Left ventricle myocardium inferior (tissue), 1 donor: ENCODE measurements around the gene RHCE. TPM values are rescaled to one million over a fixed set of nuclear protein-coding genes. Genes with fewer than 3 reads are reported as not detected.

ENCODE experiments used
- DNase-seq: peaks from one replicate; pipeline ENCODE4 v3.0.0-alpha.2; 2020
- H3K27ac ChIP-seq: fragments of 200-600 bp; replicated peaks from 2 replicates; pipeline ENCODE4 v1.8.0; 2021
- H3K27me3 ChIP-seq: fragments of 200-600 bp; 2 replicates; pipeline ENCODE4 v1.8.0; 2021; ENCODE audit warnings: low read depth
- H3K36me3 ChIP-seq: fragments of 200-600 bp; 2 replicates; pipeline ENCODE4 v1.8.0; 2021
- H3K4me1 ChIP-seq: fragments of 200-600 bp; 2 replicates; pipeline ENCODE4 v1.8.0; 2021
- H3K4me3 ChIP-seq: fragments of 200-600 bp; 2 replicates; pipeline ENCODE4 v1.8.0; 2021; ENCODE audit warnings: mild to moderate bottlenecking, moderate library complexity
- H3K9me3 ChIP-seq: fragments of 200-600 bp; replicated peaks from 2 replicates; pipeline ENCODE4 v1.8.0; 2021
- intact Hi-C: fragments of 100-400 bp; cut with micrococcal nuclease; formaldehyde crosslinking; loops from one replicate; pipeline ENCODE4 v1.11.0; 2022
- total RNA-seq: library from RNA; stranded (reverse); fragmentation: NEBNext Ultra II Directional; extraction: Animal tissue kit (Norgen Biotek cat#: 25700); gene quantifications from one replicate; pipeline ENCODE4 v1.2.1, GENCODE V29; 2021
- TF ChIP-seq, protein P1 (sequence below): fragments of 200-600 bp; IDR thresholded peaks from 2 replicates; pipeline ENCODE4 v1.8.0; 2021; ENCODE audit warnings: antibody characterized with exemption, mild to moderate bottlenecking, borderline replicate concordance
- donor health status: DM: no; HTN: yes; CAD: no; lungs with severe emphysema.

RHCE gene
- total RNA-seq, 1 donor from 2014 or later: 1.0 TPM

DNA sequence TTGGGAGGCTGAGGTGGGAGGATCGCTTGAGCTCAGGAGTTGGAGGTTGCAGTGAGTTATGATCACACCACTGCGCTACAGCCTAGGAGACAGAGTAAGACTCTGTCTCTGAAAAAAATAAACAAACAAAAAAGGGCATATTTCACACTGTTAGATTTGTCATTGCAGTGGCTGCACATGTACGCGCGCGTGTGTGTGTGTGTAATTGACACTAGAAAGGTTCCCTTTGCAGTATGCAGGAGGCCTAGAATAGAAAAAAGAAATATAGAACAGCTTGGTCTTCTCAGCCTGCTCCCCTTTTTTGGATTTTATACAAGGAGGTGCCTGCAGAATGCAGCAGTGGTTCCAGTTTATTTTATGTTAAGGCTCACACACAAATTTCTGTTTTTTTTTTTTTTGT, 18.7 kb upstream of the RHCE start:
- intact Hi-C loops: no loop called here

DNA sequence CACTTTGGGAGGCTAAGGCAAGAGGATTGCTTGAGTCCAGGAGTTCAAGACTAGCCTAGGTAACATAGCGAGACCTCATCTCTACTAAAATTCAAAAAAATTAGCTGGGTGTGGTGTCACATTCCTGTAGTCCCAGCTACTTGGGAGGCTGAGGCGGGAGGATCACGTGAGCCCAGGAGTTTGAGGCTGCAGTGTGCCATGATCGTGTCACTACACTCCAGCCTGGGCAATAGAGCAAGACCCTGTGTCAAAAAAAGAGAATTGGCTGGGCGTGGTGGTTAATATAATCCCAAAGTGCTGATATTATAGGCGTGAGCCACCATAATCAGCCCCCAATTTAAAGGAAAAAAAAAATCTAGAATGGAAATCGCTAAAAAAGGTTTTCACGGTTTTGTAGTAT, 17.0 kb upstream of the RHCE start:
- Histone ChIP-seq H3K4me3 (no peak overlapping the region), H3K36me3 (no peaks in the 10 kb centered on the region), H3K4me1 (peaks cover 64% of the 10 kb centered on the region), H3K27ac (no peak overlapping the region), H3K27me3 (no peaks in the 10 kb centered on the region), H3K9me3 (no peaks in the 10 kb centered on the region)
- intact Hi-C loops: no loop called here
- TF ChIP-seq, protein P1, sequence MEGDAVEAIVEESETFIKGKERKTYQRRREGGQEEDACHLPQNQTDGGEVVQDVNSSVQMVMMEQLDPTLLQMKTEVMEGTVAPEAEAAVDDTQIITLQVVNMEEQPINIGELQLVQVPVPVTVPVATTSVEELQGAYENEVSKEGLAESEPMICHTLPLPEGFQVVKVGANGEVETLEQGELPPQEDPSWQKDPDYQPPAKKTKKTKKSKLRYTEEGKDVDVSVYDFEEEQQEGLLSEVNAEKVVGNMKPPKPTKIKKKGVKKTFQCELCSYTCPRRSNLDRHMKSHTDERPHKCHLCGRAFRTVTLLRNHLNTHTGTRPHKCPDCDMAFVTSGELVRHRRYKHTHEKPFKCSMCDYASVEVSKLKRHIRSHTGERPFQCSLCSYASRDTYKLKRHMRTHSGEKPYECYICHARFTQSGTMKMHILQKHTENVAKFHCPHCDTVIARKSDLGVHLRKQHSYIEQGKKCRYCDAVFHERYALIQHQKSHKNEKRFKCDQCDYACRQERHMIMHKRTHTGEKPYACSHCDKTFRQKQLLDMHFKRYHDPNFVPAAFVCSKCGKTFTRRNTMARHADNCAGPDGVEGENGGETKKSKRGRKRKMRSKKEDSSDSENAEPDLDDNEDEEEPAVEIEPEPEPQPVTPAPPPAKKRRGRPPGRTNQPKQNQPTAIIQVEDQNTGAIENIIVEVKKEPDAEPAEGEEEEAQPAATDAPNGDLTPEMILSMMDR: no peak
- DNase-seq: no peak

More for the DNA sequence above, 18.7 kb upstream of the RHCE start:
- Histone ChIP-seq H3K36me3 (no peaks in the 10 kb centered on the region), H3K27me3 (no peaks in the 10 kb centered on the region), H3K4me1 (peaks cover 48% of the 10 kb centered on the region), H3K4me3 (no peak overlapping the region), H3K27ac (no peak overlapping the region), H3K9me3 (no peaks in the 10 kb centered on the region)
- TF ChIP-seq, protein P1: no peak
- no peak for DNase-seq

GRCh38 chr1:25435397-25436108, 14.9 kb upstream of the RHCE start:
- H3K4me1 ChIP-seq: peaks cover 69% of the 10 kb centered on the region
- H3K9me3 ChIP-seq: no peaks in the 10 kb centered on the region
- DNase-seq: no peak
- intact Hi-C loops: no loop called here
- TF ChIP-seq, protein P1: no peak
- H3K4me3 ChIP-seq: no peak overlapping the region
- H3K36me3 ChIP-seq: no peaks in the 10 kb centered on the region
- peak overlapping the region; percentile 20 for H3K27ac ChIP-seq
- H3K27me3 ChIP-seq: no peaks in the 10 kb centered on the region

GRCh38 chr1:25433389-25434186, 13.0 kb upstream of the RHCE start:
- intact Hi-C loops: no loop called here
- Histone ChIP-seq H3K36me3 (no peaks in the 10 kb centered on the region), H3K4me3 (peak overlapping the region; percentile 3), H3K4me1 (peaks cover 80% of the 10 kb centered on the region), H3K9me3 (no peaks in the 10 kb centered on the region), H3K27me3 (no peaks in the 10 kb centered on the region), H3K27ac (peak overlapping the region; percentile 95)
- no peak for DNase-seq
- TF ChIP-seq, protein P1: no peak

GRCh38 chr1:25432749-25433388, 12.2 kb upstream of the RHCE start:
- Histone ChIP-seq H3K4me3 (peak overlapping the region; percentile 85), H3K36me3 (no peaks in the 10 kb centered on the region), H3K9me3 (no peaks in the 10 kb centered on the region), H3K4me1 (peaks cover 77% of the 10 kb centered on the region), H3K27ac (peak overlapping the region; percentile 95), H3K27me3 (no peaks in the 10 kb centered on the region)
- intact Hi-C loops: no loop called here
- TF ChIP-seq, protein P1: no peak
- no peak for DNase-seq
